Heart left ventricle (tissue), 16 donors: ENCODE data around the gene CDK19. TPM values are rescaled to one million over a fixed set of nuclear protein-coding genes. Genes with fewer than 3 reads are reported as not detected.
A peak's percentile ranks its signal among the peaks of the same experiment; 100 is the strongest.
"Not testable (repeated sequence)": the region's sequence is repeated elsewhere in the genome, so short reads cannot be mapped to it uniquely, and the experiment has no call there.

Experiments
- ATAC-seq, 4 donors: fragments of 200-7000 bp; cut with Tn5 transposase; one replicate each; pipeline ENCODE4 v1.9.1; 2020 to 2022; ENCODE audit warnings: moderate library complexity in 4 of 4, mild to moderate bottlenecking in 3 of 4, moderate number of reproducible peaks in 1 of 4
- DNase-seq, 5 donors: peaks; one replicate each; pipeline ENCODE4 v3.0.0-alpha.2; 2020
- H3K27ac ChIP-seq, 12 donors: fragments of 200-600 bp; sonication (generic) in 4 of 12; one replicate each; pipeline versions ENCODE4 v1.5.0 to v1.8.0; 2016 to 2022; ENCODE audit warnings: mild to moderate bottlenecking in 2 of 12
- H3K27me3 ChIP-seq, 9 donors: fragments of 200-600 bp; sonication (generic) in 2 of 9; one replicate each; pipeline versions ENCODE4 v1.5.1 to v1.8.0; 2016 to 2022; ENCODE audit warnings: mild to moderate bottlenecking in 3 of 9
- H3K36me3 ChIP-seq, 9 donors: fragments of 200-600 bp; sonication (generic) in 2 of 9; one replicate each; pipeline versions ENCODE4 v1.5.0 to v1.8.0; 2018 to 2022; ENCODE audit warnings: mild to moderate bottlenecking in 2 of 9
- H3K4me1 ChIP-seq, 12 donors: fragments of 200-600 bp; sonication (generic) in 4 of 12; one replicate each; pipeline versions ENCODE4 v1.5.0 to v1.8.0; 2016 to 2022; ENCODE audit warnings: mild to moderate bottlenecking in 3 of 12
- H3K4me3 ChIP-seq, 12 donors: fragments of 200-600 bp; sonication (generic) in 4 of 12; one replicate each; pipeline versions ENCODE4 v1.5.0 to v1.8.0; 2017 to 2022; ENCODE audit warnings: mild to moderate bottlenecking in 9 of 12, moderate library complexity in 4 of 12
- H3K9me3 ChIP-seq, 12 donors: fragments of 200-600 bp; sonication (generic) in 4 of 12; one replicate each; pipeline versions ENCODE4 v1.5.0 to v1.8.0; 2016 to 2022; ENCODE audit warnings: mild to moderate bottlenecking in 1 of 12
- POLR2A ChIP-seq, 2 donors: fragments of 450-650 bp; IDR thresholded peaks; one replicate each; pipeline ENCODE4 v1.6.1; 2017; ENCODE audit warnings: antibody characterized with exemption in 2 of 2, mild to moderate bottlenecking in 2 of 2, moderate library complexity in 2 of 2
- WGBS, 4 donors: extraction: QIAGEN DNeasy Blood & Tissue Kit in 2 of 4; methylation state at CpG; one replicate each; pipeline versions ENCODE4 v1.1.5 to v1.1.7; 2013 to 2018; 5-methylcytosine and 5-hydroxymethylcytosine counted together
- intact Hi-C, 10 donors: fragments of 100-400 bp; cut with DNase I; formaldehyde crosslinking; loops; one replicate each; pipeline versions ENCODE4 v1.11.1 to v1.14.2; 2022
- polyA plus RNA-seq, 2 donors: library from polyadenylated mRNA; stranded (reverse); fragments of 200-250 nt; gene quantifications; one replicate each; pipeline ENCODE4 v1.2.3, GENCODE V29; 2013
- total RNA-seq, 9 donors: library from RNA; depleted of rRNA in 2 of 9; stranded (reverse); fragments of >200 nt in 2 of 9; fragmentation: NEBNext Ultra II Directional in 3 of 9; extraction: Animal tissue kit (Norgen Biotek cat#: 25700) in 3 of 9; gene quantifications; one replicate each; pipeline versions ENCODE4 v1.1.0 to v1.2.4, GENCODE V29; 2016 to 2023
- TF ChIP-seq, protein P1 (sequence below), 12 donors: fragments of 200-600 bp; sonication (generic) in 4 of 12; IDR thresholded peaks; one replicate each; pipeline versions ENCODE4 v1.5.0 to v1.8.0; 2018 to 2022; ENCODE audit warnings: antibody characterized with exemption in 12 of 12, mild to moderate bottlenecking in 5 of 12
- donor health status: ischemic (EF 13 %, LVEDD 7.1; RV severe dilation, severe dysfunction).
- donor health status: healthy with polysubstance abuse.
- donor health status: DM: no; HTN: yes; CAD: no.
- donor health status: DM: no; HTN: no; CAD: no.
- donor health status: ischemic (EF 25% LVEDD 6.9; RV normal size, moderate dysfunction).
- donor health status: ischemic (EF 25% LVEDD 5.7; RV mildly dilated, moderate dysfunction).
- donor health status: healthy.
- donor health status: DM: yes; HTN: yes; CAD: no.
- donor health status: ischemic (EF 35%, LVEDD 5.7; RV mildly dilated, moderate dysfunction).
- donor health status: nonischemic (EF 11% LVEDD 7.7; RV severe dilation, severe dysfunction).
- donor health status: DM: yes; HTN: yes; CAD: no.
- donor health status: PGD.
- donor health status: ischemic (EF 29% LVEDD 5.4; RV normal size, mild dysfunction).
- donor health status: nonischemic (EF 23%, LVEDD 6.1; RV moderate dilation, normal function).

CDK19 gene
- total and polyA plus RNA-seq, 11 donors, result 3.8 to 16.3 (median 8.3) TPM

DNA sequence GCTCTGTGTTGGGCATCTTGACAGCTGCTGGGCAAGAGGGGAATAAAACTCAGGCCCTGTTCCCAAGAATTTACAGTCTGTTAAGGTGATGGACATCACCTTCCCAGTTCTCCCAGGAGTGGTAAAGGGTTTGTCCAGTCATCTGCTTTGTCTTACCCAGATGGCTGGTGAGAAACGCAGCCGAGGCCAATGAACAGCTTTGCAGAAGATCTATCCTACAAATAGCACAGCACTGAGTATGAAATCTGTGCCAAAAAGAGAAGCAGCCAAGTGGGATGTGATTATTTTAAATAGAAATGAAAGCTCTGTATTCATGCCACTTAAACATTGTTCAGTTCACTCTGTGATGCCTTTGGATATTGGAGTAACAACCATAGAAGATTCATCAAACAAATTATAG lies 206.2 kb downstream of the CDK19 start:
- Histone ChIP-seq H3K36me3 (peaks cover 0 to 25% (median 8%) of the 10 kb centered on the region in 9 donors), H3K4me3 (no peak overlapping the region), H3K9me3 (no peaks in the 10 kb centered on the region), H3K27ac (peak overlapping the region in 2 of 12 donors; percentile 31 to 39), H3K4me1 (peaks cover 0 to 11% (median 0%) of the 10 kb centered on the region in 12 donors), H3K27me3 (no peaks in the 10 kb centered on the region)
- ATAC-seq (peak; percentile 63 to 88 (median 80)), DNase-seq (peak in 2 of 5 donors; percentile 13 to 37)
- intact Hi-C loops, result no loop called here
- no peak for TF ChIP-seq POLR2A (IDR thresholded peaks at IDR 0.05)
- TF ChIP-seq, protein P1, sequence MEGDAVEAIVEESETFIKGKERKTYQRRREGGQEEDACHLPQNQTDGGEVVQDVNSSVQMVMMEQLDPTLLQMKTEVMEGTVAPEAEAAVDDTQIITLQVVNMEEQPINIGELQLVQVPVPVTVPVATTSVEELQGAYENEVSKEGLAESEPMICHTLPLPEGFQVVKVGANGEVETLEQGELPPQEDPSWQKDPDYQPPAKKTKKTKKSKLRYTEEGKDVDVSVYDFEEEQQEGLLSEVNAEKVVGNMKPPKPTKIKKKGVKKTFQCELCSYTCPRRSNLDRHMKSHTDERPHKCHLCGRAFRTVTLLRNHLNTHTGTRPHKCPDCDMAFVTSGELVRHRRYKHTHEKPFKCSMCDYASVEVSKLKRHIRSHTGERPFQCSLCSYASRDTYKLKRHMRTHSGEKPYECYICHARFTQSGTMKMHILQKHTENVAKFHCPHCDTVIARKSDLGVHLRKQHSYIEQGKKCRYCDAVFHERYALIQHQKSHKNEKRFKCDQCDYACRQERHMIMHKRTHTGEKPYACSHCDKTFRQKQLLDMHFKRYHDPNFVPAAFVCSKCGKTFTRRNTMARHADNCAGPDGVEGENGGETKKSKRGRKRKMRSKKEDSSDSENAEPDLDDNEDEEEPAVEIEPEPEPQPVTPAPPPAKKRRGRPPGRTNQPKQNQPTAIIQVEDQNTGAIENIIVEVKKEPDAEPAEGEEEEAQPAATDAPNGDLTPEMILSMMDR (IDR thresholded peaks at IDR 0.05), result no peak
- WGBS, 4 donors, result 18 to 39% (median 30%) methylated on average over 2 of the region's 2 CpGs

DNA sequence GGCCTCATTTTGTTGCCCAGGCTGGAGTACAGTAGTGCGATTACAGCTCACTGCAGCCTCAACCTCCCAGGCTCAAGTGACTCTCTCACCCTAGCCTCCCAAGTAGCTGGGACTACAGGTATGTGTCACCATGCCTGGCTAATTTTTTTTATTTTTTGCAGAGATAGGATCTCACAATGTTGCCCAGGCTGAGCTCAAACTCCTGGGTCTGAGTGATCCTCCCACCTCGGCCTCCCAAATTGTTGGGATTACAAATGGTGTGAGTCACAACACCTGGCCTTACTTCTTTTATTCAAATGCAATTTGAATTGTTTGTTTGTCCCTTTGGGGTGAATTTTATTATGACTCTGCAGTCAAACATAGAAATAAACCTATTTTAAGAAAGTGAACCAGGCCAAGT lies 207.1 kb downstream of the CDK19 start:
- peaks cover 0 to 11% (median 0%) of the 10 kb centered on the region in 12 donors for H3K4me1 ChIP-seq
- TF ChIP-seq POLR2A (IDR thresholded peaks at IDR 0.05), result no peak
- TF ChIP-seq, protein P1 (IDR thresholded peaks at IDR 0.05), result no peak
- no peak overlapping the region for H3K4me3 ChIP-seq
- WGBS, 4 donors, result 95 to 98% (median 97%) methylated on average over 2 of the region's 2 CpGs
- H3K27ac ChIP-seq, result no peak overlapping the region
- ATAC-seq, result no peak
- intact Hi-C loops, result no loop called here
- no peaks in the 10 kb centered on the region for H3K27me3 ChIP-seq
- no peak for DNase-seq
- H3K36me3 ChIP-seq, result peaks cover 0 to 16% (median 0%) of the 10 kb centered on the region in 9 donors
- no peaks in the 10 kb centered on the region for H3K9me3 ChIP-seq

DNA sequence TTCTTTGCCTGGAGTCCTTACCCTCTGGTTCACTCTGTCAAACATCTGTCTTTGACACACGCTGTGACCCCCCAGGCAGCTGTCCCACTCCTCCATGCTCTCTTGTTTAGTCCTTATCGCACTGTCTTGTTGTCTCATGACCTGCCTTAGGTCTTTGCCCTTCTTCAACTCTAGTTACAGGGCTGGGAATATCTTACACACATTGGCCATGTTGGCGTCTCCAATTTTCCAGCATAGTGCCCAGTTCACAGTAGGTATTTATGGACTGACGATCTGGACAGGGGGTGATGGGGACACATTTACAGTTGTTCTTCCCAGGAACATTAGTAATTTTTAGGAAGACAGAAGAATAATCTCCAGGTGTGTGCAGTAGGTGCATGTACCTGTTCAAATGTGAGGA lies 209.1 kb downstream of the CDK19 start:
- Histone ChIP-seq H3K36me3 (peaks cover 0 to 6% (median 0%) of the 10 kb centered on the region in 9 donors), H3K27me3 (no peaks in the 10 kb centered on the region), H3K9me3 (no peaks in the 10 kb centered on the region), H3K4me3 (no peak overlapping the region), H3K27ac (no peak overlapping the region), H3K4me1 (peaks cover 0 to 11% (median 0%) of the 10 kb centered on the region in 12 donors)
- WGBS, 4 donors, result 84 to 96% (median 94%) methylated on average over 4 of the region's 4 CpGs
- ATAC-seq (no peak), DNase-seq (no peak)
- intact Hi-C loops, result no loop called here
- TF ChIP-seq, protein P1 (IDR thresholded peaks at IDR 0.05), result no peak
- TF ChIP-seq POLR2A (IDR thresholded peaks at IDR 0.05), result no peak

DNA sequence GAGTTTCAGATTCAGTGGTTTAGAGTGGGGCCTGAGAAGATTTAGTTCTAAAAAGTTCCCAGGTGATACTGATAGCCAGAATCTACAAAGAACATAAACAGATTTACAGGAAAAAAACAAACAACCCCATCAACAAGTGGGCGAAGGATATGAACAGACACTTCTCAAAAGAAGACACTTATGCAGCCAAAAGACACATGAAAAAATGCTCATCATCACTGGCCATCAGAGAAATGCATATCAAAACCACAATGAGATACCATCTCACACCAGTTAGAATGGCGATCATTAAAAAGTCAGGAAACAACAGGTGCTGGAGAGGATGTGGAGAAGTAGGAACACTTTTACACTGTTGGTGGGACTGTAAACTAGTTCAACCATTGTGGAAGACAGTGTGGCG lies 214.6 kb downstream of the CDK19 start:
- ATAC-seq, H3K27me3 ChIP-seq, H3K27ac ChIP-seq, H3K4me3 ChIP-seq, DNase-seq, H3K9me3 ChIP-seq, H3K36me3 ChIP-seq, H3K4me1 ChIP-seq, intact Hi-C loops: not testable (repeated sequence)
- 86 to 94% (median 91%) methylated on average over 1 to 3 of the region's 3 CpGs for WGBS, 4 donors

DNA sequence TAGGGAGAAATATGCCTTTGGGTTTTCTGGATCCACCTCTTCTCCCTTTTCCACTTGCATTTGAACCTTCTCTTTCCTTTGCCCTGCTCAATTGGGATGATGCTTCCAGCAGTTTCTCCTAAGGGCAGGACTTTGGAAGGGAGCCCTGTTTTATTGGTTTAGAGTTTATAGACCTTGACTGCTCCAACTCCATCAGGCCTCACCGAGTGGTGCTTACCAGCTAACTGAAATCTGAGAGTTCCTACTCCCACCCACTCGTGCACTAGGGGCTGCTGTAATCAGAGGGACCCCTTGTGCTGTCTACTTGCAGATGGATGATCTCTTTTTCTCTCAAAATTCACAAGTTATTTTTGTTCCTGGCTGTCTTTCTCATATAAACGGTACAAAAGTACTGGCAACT lies 217.5 kb downstream of the CDK19 start:
- WGBS, 4 donors, result 61 to 72% (median 71%) methylated on average over 3 of the region's 3 CpGs

More for the DNA sequence above, 217.5 kb downstream of the CDK19 start:
- DNase-seq (no peak), ATAC-seq (no peak)
- no peak overlapping the region for H3K4me3 ChIP-seq
- peaks cover 0 to 5% (median 0%) of the 10 kb centered on the region in 12 donors for H3K9me3 ChIP-seq
- intact Hi-C loops, result no loop called here
- H3K27ac ChIP-seq, result no peak overlapping the region
- no peaks in the 10 kb centered on the region for H3K36me3 ChIP-seq
- H3K27me3 ChIP-seq, result no peaks in the 10 kb centered on the region
- H3K4me1 ChIP-seq, result peaks cover 0 to 4% (median 0%) of the 10 kb centered on the region in 12 donors
- no peak for TF ChIP-seq POLR2A (IDR thresholded peaks at IDR 0.05)
- TF ChIP-seq, protein P1 (IDR thresholded peaks at IDR 0.05), result no peak
